CD8-positive, alpha-beta memory T cell (primary cell): ENCODE measurements around the gene SLC35E1. TPM values are rescaled to one million over a fixed set of nuclear protein-coding genes. Genes with fewer than 3 reads are reported as not detected.

Experiments
- CTCF ChIA-PET: fragments of 350-600 bp; sonication (Branson Sonifier 250); formaldehyde crosslinking; loops from one replicate; lab custom pipeline; 2021; ENCODE audit warnings: antibody characterized with exemption; lab: Charles Lee
- POLR2A ChIA-PET: fragments of 350-600 bp; sonication (Branson Sonifier 250); formaldehyde crosslinking; loops from one replicate; lab custom pipeline; 2021; ENCODE audit warnings: antibody characterized with exemption; lab: Charles Lee
- DNase-seq, 5 donors: peaks; one replicate each; pipeline versions ENCODE4 v3.0.0 to v3.0.0-alpha.2; 2020 to 2022; ENCODE audit warnings: mixed read lengths in 1 of 5
- H3K27ac ChIP-seq: one replicate; pipeline ENCODE4 v1.7.0; 2013; ENCODE audit warnings: low read depth, mild to moderate bottlenecking, low read length, moderate library complexity
- H3K27me3 ChIP-seq: 2 replicates; pipeline ENCODE4 v1.7.0; 2013; ENCODE audit warnings: low read length, mild to moderate bottlenecking; ENCODE audit not compliant: insufficient read depth, poor library complexity, severe bottlenecking
- H3K36me3 ChIP-seq: 2 replicates; pipeline ENCODE4 v1.7.0; 2013; ENCODE audit warnings: mild to moderate bottlenecking, low read length, moderate library complexity; ENCODE audit not compliant: insufficient read depth
- H3K4me1 ChIP-seq: 2 replicates; pipeline ENCODE4 v1.7.0; 2013; ENCODE audit warnings: mild to moderate bottlenecking, low read length, moderate library complexity; ENCODE audit not compliant: insufficient read depth
- H3K4me3 ChIP-seq: 2 replicates; pipeline ENCODE4 v1.7.0; 2013; ENCODE audit warnings: mild to moderate bottlenecking, low read length
- H3K9me3 ChIP-seq: 2 replicates; pipeline ENCODE4 v1.7.0; 2013; ENCODE audit warnings: mild to moderate bottlenecking, low read length
- H3K27ac Mint-ChIP-seq, 8 donors: one replicate each; pipeline ENCODE4 v1.8.0; 2020 to 2021; ENCODE audit warnings: mixed read lengths in 8 of 8, mild to moderate bottlenecking in 6 of 8, inconsistent platforms in 3 of 8, moderate library complexity in 3 of 8
- H3K27me3 Mint-ChIP-seq, 2 donors: one replicate each; pipeline ENCODE4 v1.8.0; 2020 to 2021; ENCODE audit warnings: mixed read lengths in 2 of 2, mild to moderate bottlenecking in 1 of 2, moderate library complexity in 1 of 2
- H3K36me3 Mint-ChIP-seq, 3 donors: one replicate each; pipeline ENCODE4 v1.8.0; 2020 to 2021; ENCODE audit warnings: mixed read lengths in 3 of 3, inconsistent platforms in 1 of 3, mild to moderate bottlenecking in 1 of 3
- H3K4me1 Mint-ChIP-seq, 3 donors: one replicate each; pipeline ENCODE4 v1.8.0; 2020 to 2021; ENCODE audit warnings: mixed read lengths in 3 of 3, inconsistent platforms in 1 of 3, mild to moderate bottlenecking in 1 of 3
- H3K4me3 Mint-ChIP-seq, 7 donors: one replicate each; pipeline ENCODE4 v1.8.0; 2020 to 2021; ENCODE audit warnings: mixed read lengths in 7 of 7, mild to moderate bottlenecking in 6 of 7, moderate library complexity in 4 of 7, inconsistent platforms in 2 of 7
- H3K9me3 Mint-ChIP-seq, 5 donors: one replicate each; pipeline ENCODE4 v1.8.0; 2020 to 2022; ENCODE audit warnings: mixed read lengths in 5 of 5, mild to moderate bottlenecking in 3 of 5, moderate library complexity in 2 of 5, inconsistent platforms in 1 of 5
- polyA plus RNA-seq: library from polyadenylated mRNA; unstranded; fragments of 300-500 nt; fragmentation: Illumina TruSeq; gene quantifications from one replicate; pipeline ENCODE4 v1.2.3, GENCODE V29; 2021
- total RNA-seq, 2 experiments: library from RNA; stranded (reverse); gene quantifications; one replicate each; pipeline ENCODE4 v1.2.3, GENCODE V29; 2021

SLC35E1 gene
- total and polyA plus RNA-seq, 3 experiments from 2014 or later, result 30.6 to 43.8 (median 41.9) TPM

DNA sequence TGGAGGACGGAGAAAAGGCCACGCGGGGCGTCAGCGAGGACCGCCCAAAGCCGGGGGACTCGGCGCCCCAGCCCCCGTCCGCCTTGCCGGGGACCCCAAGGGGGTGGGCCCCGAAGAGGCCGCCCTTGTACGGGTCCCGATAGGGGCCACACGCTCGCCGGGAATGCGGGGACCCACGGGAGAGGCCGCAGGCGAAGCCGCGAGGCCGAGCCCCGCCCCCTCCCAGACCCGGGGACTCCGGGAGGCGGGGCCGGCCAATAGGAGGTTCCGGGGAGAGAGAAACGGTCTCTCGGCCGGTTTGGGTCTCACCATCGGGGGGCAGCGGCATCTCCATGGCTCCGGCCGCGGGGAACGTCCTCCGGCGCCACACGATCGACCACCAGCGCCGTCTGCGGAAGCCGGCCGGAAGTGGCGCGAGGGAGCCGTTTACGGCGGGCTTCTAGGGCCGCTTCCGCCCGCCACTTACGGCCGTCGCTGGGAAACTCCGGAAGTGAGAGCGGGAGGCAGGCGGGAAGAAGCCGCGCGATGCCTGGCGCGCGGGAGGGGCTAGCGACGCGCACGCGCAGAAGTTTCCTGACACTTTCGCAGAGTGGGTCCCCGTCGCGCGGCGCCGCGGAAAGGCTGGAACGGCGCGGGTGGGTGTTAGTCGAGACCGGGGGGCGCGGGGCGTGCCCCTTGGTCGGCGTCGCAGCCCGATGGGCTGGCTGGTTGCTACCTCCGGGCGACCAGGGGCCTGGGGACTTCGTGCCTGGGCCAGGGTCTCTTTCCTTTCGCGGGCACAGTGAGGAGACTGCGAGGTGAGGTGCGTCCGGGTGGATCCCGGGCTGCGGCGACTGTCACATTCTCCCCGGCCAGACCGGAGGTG lies 29.9 kb downstream of the SLC35E1 start, which contains the start of gene CHERP:
TSS of gene CHERP (minus strand) at position 393 of the 865 bp plus-strand sequence. CDS start at position 334, 59 bp downstream.
- Mint-ChIP-seq H3K36me3 (peaks cover 0 to 38% (median 5%) of the 10 kb centered on the region in 3 donors), H3K4me1 (peaks cover 43 to 61% (median 54%) of the 10 kb centered on the region in 3 donors), H3K27me3 (no peaks in the 10 kb centered on the region), H3K27ac (peak within 1 kb of the TSS; percentile 78 to 96 (median 94)), H3K9me3 (no peaks in the 10 kb centered on the region), H3K4me3 (peak within 1 kb of the TSS; percentile 85 to 98 (median 91))
- Histone ChIP-seq H3K9me3 (no peaks in the 10 kb centered on the region), H3K4me1 (peaks cover 36% of the 10 kb centered on the region), H3K36me3 (peaks cover 12% of the 10 kb centered on the region), H3K4me3 (peak within 1 kb of the TSS; percentile 99), H3K27ac (peak within 1 kb of the TSS; percentile 95), H3K27me3 (no peaks in the 10 kb centered on the region)
- ChIA-PET POLR2A (interaction anchor here (0.7 to 2.1 kb wide), 5 partner anchors 24 to 117 kb away, joined by 3 to 8 read pairs (median 4); no protein-coding TSS in a partner anchor), CTCF (interaction anchor here (1.1 kb wide), 1 partner anchor 25 kb away, joined by 4 read pairs; no protein-coding TSS in a partner anchor)
- DNase-seq, result peak; percentile 93 to 97 (median 94)

DNA sequence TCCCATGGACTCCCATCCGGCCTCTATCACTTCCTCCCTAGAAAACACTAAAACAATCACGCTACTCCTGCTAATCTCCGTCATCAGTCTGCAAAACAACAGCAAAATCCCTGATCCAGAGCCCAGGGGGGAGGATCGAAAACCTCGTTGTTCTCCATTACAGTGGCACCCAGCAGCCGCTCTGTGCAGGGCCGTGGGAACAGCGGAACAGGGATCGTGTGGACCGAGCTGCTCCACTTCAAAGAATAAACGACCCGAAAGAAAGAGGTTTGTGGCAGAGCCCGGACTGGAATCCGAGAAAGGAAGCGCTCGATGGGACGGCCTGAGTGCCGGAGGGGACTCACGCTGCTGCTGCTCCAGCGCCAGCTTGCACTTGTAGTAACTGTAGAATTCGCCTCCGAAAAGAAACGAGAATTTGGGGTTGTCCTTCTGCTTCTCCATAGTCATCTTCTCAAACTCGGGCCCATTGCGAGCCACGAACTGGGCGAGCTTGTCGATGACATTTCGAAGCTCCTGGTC lies 30.6 kb downstream of the SLC35E1 start:
- peaks cover 36% of the 10 kb centered on the region for H3K4me1 ChIP-seq
- peaks cover 44 to 63% (median 55%) of the 10 kb centered on the region in 3 donors for H3K4me1 Mint-ChIP-seq
- peak overlapping the region; percentile 99 for H3K4me3 ChIP-seq
- peak overlapping the region; percentile 78 to 96 (median 92) for H3K27ac Mint-ChIP-seq
- peaks cover 12% of the 10 kb centered on the region for H3K36me3 ChIP-seq
- H3K4me3 Mint-ChIP-seq, result peak overlapping the region; percentile 85 to 98 (median 91)
- H3K27me3 Mint-ChIP-seq, result no peaks in the 10 kb centered on the region
- ChIA-PET POLR2A (interaction anchor here (2.1 kb wide), 1 partner anchor 25 kb away, joined by 8 read pairs; no protein-coding TSS in a partner anchor), CTCF (no interaction called here)
- no peaks in the 10 kb centered on the region for H3K9me3 ChIP-seq
- H3K9me3 Mint-ChIP-seq, result no peaks in the 10 kb centered on the region
- peaks cover 0 to 44% (median 5%) of the 10 kb centered on the region in 3 donors for H3K36me3 Mint-ChIP-seq
- H3K27ac ChIP-seq, result peak overlapping the region; percentile 95
- DNase-seq, result peak in 1 of 5 donors; percentile 13
- no peaks in the 10 kb centered on the region for H3K27me3 ChIP-seq

DNA sequence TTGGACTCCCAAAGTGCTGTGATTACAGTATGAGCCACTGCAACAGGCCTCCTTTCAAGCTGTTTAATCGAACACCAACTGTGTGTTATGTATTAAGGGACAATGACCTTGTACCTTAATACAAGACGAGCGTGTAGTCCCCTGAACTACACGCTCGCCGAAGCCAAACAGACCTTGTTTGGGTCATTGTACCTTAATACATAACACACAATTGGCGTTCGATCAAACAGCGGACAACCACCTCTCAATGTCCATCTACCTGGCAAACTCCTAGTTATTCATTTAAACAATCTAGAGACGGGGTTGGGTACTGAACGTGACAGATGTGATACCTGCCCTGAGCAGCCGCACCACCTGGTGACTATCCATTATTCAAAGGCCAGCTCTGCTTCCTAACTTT lies 31.3 kb downstream of the SLC35E1 start:
- peaks cover 36% of the 10 kb centered on the region for H3K4me1 ChIP-seq
- CTCF ChIA-PET, result no interaction called here
- peaks cover 12% of the 10 kb centered on the region for H3K36me3 ChIP-seq
- peak overlapping the region; percentile 99 for H3K4me3 ChIP-seq
- DNase-seq, result no peak
- POLR2A ChIA-PET, result no interaction called here
- H3K9me3 Mint-ChIP-seq, result no peaks in the 10 kb centered on the region
- peaks cover 0 to 51% (median 5%) of the 10 kb centered on the region in 3 donors for H3K36me3 Mint-ChIP-seq
- H3K27me3 ChIP-seq, result no peaks in the 10 kb centered on the region
- peak overlapping the region; percentile 85 to 98 (median 91) for H3K4me3 Mint-ChIP-seq
- no peaks in the 10 kb centered on the region for H3K27me3 Mint-ChIP-seq
- no peaks in the 10 kb centered on the region for H3K9me3 ChIP-seq
- peaks cover 46 to 63% (median 55%) of the 10 kb centered on the region in 3 donors for H3K4me1 Mint-ChIP-seq
- H3K27ac Mint-ChIP-seq, result peak overlapping the region; percentile 78 to 96 (median 90)
- H3K27ac ChIP-seq, result peak overlapping the region; percentile 95

DNA sequence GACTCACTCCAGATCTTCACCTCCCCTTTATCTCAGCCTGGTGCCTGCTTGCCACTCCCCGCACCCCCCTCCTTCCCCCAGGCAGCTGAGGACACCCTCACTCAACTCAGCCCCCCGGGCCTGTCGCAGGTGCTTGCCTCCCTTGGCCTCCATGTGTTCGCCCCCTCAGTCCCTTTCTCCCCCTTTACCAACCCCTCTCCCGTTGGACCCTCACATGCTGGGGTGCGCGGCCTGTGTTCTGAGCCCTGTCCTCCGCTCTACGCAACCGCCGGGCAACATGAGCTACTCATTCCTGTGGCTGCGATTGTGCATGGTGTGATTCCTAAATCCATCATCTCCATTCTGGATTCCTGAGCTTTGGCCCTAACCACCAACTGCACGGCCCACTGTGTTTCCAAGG lies 35.1 kb downstream of the SLC35E1 start:
- H3K27me3 Mint-ChIP-seq, result no peaks in the 10 kb centered on the region
- Histone ChIP-seq H3K27me3 (no peaks in the 10 kb centered on the region), H3K36me3 (peaks cover 29% of the 10 kb centered on the region), H3K9me3 (no peaks in the 10 kb centered on the region), H3K27ac (no peak overlapping the region), H3K4me3 (no peak overlapping the region), H3K4me1 (peaks cover 27% of the 10 kb centered on the region)
- CTCF ChIA-PET, result no interaction called here
- H3K27ac Mint-ChIP-seq, result peak overlapping the region in 2 of 8 donors; percentile 66 to 74
- no peak for DNase-seq
- H3K4me3 Mint-ChIP-seq, result peak overlapping the region in 1 of 7 donors; percentile 5
- peaks cover 31 to 40% (median 36%) of the 10 kb centered on the region in 3 donors for H3K4me1 Mint-ChIP-seq
- POLR2A ChIA-PET, result no interaction called here
- H3K9me3 Mint-ChIP-seq, result no peaks in the 10 kb centered on the region
- peaks cover 0 to 80% (median 3%) of the 10 kb centered on the region in 3 donors for H3K36me3 Mint-ChIP-seq

DNA sequence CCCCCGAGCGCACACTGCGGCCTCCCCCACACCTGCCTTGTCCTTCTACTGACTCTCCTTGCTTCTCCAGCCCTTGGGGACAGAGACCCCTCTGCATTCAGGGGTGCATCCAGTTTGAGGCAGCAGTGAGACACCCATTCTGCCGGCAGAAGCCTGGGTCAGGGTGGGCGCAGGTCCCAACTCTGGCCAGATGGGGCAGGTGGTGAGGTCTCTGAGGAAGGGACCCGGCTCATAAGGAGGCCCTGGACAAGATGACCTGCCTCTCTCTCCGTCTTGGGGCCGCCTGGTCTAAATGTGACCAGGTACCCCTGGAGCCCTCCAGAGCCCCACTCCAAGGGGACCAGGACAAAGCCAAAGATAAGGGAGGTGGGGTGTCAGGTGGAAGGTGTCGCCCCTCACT lies 36.1 kb downstream of the SLC35E1 start:
- ChIA-PET POLR2A (no interaction called here), CTCF (no interaction called here)
- Mint-ChIP-seq H3K4me1 (peaks cover 26 to 34% (median 30%) of the 10 kb centered on the region in 3 donors), H3K9me3 (no peaks in the 10 kb centered on the region), H3K36me3 (peaks cover 0 to 85% (median 3%) of the 10 kb centered on the region in 3 donors), H3K27me3 (no peaks in the 10 kb centered on the region), H3K4me3 (no peak overlapping the region), H3K27ac (no peak overlapping the region)
- Histone ChIP-seq H3K4me3 (no peak overlapping the region), H3K36me3 (peaks cover 34% of the 10 kb centered on the region), H3K27ac (no peak overlapping the region), H3K27me3 (no peaks in the 10 kb centered on the region), H3K4me1 (peaks cover 21% of the 10 kb centered on the region), H3K9me3 (no peaks in the 10 kb centered on the region)
- no peak for DNase-seq

DNA sequence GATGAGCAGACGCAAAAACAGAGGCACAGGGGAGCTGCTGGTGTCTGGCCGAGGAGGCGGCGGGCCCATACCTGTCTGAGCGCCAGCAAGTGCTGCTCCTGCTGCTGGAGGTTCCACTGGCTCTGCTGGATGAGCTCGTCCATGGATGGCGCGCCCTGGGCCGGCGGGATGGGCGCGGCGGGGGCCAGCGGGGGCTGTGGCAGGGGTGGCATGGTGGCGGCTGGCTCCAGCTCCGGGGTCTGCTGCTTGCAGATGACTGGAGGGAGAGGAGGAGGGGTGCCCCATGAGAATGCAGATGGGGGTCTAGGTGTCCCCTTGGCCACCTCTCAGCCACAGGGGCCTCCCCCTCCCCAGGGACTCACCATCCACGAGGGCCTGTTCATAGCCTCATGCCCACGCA lies 36.8 kb downstream of the SLC35E1 start:
- peaks cover 13% of the 10 kb centered on the region for H3K4me1 ChIP-seq
- H3K27me3 ChIP-seq, result no peaks in the 10 kb centered on the region
- H3K27ac ChIP-seq, result no peak overlapping the region
- Mint-ChIP-seq H3K4me1 (peaks cover 23 to 27% (median 26%) of the 10 kb centered on the region in 3 donors), H3K27me3 (no peaks in the 10 kb centered on the region), H3K9me3 (no peaks in the 10 kb centered on the region), H3K4me3 (no peak overlapping the region), H3K36me3 (peaks cover 0 to 90% (median 3%) of the 10 kb centered on the region in 3 donors), H3K27ac (no peak overlapping the region)
- no peak for DNase-seq
- H3K9me3 ChIP-seq, result no peaks in the 10 kb centered on the region
- H3K4me3 ChIP-seq, result no peak overlapping the region
- POLR2A ChIA-PET, result no interaction called here
- peaks cover 34% of the 10 kb centered on the region for H3K36me3 ChIP-seq
- CTCF ChIA-PET, result no interaction called here

DNA sequence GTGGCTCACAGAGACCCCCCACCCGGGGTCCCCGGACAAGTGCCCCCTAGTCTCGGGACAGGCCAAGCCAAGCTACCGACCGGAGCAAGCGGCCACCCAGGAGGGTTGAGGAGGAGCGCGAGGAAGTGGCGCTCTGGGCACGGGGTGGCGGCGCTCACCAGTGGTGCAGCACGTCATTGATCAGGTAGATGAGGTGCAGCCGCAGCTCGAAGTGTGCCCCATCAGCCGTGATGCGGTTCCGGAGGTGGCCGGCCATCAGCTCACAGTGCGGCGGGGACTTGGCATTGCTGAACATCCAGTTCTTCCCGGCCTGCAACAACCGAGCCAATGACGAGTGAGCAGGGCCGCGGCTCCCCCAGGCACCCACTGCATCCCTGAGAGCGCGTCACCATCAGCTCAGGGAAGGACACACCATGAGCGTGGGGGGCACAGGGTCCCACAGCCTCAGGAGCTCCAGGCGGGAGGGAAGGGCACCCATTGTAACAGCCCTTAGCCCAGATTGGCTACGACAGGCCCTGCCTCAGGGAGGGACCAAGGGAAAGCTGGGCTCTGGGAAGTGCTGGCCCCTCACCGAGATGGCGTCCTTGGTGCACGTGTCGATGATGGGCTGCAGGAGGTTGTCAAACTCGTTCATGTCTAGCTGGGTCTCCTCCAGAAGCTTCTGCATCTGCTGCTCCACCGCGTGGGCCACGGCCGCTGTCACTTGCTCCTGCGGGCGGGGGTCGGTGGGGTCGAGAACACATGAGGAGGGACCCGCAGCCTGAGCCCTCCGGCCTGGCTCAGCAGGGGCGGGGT lies 39.6 kb downstream of the SLC35E1 start:
- Histone ChIP-seq H3K4me1 (peaks cover 1% of the 10 kb centered on the region), H3K9me3 (no peaks in the 10 kb centered on the region), H3K27me3 (no peaks in the 10 kb centered on the region), H3K4me3 (no peak overlapping the region), H3K36me3 (peaks cover 39% of the 10 kb centered on the region), H3K27ac (no peak overlapping the region)
- no peaks in the 10 kb centered on the region for H3K27me3 Mint-ChIP-seq
- H3K4me3 Mint-ChIP-seq, result no peak overlapping the region
- no peaks in the 10 kb centered on the region for H3K9me3 Mint-ChIP-seq
- H3K36me3 Mint-ChIP-seq, result peaks cover 0 to 97% (median 6%) of the 10 kb centered on the region in 3 donors
- H3K4me1 Mint-ChIP-seq, result peaks cover 5 to 7% (median 6%) of the 10 kb centered on the region in 3 donors
- no peak for DNase-seq
- no peak overlapping the region for H3K27ac Mint-ChIP-seq
- CTCF ChIA-PET, result no interaction called here
- POLR2A ChIA-PET, result no interaction called here
